ENCODE data around the gene TSSK3. TPM values are rescaled to one million over a fixed set of nuclear protein-coding genes. Genes with fewer than 3 reads are reported as not detected.

Gene TSSK3
- total and polyA plus RNA-seq, 2 experiments from 2014 or later, result not detected

DNA sequence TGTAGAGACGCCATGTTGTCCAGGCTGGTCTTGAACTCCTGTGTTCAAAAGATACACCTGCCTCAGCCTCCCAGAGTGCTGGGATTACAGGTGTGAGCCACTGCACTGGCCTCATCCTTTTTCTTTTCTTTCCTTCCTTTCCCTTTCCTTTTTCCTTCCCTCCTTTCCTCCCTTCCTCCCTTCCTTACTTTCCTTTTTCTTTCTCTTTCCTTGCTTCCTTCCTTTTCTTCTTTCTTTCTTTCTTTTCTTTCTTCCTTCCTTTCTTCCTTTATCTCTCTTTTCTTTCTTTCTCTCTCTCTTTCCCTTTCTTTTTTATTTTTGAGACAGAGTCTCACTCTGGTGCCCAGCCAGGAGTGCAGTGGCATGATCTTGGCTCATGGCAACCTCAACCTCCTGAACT is 5.9 kb upstream of the TSSK3 start (continued):
- no peak for TF ChIP-seq ZNF462 (CRISPR knock-in tag; IDR thresholded peaks at IDR 0.05)
- no peak for TF ChIP-seq EZH2phosphoT487 (IDR thresholded peaks at IDR 0.05; ENCODE audit: unreplicated experiment)
- TF ChIP-seq NANOG (IDR thresholded peaks at IDR 0.05; ENCODE audit: borderline replicate concordance), result no peak
- no peak for TF ChIP-seq EZH2 (IDR thresholded peaks at IDR 0.05; ENCODE audit: low read depth, unreplicated experiment)
- TF ChIP-seq CREB1 (CRISPR knock-in tag; IDR thresholded peaks at IDR 0.05; ENCODE audit: low read depth), result no peak
- TF ChIP-seq STAT1 (IDR thresholded peaks at IDR 0.05; ENCODE audit: unreplicated experiment), result no peak

- Histone ChIP-seq H3K9me2 (ENCODE audit: insufficient read depth) (no peaks in the 10 kb centered on the region), H3K4me2 (no peak overlapping the region), H3K4me1 (ENCODE audit: insufficient read depth) (no peaks in the 10 kb centered on the region; the same call in 1 of the 2 replicates), H3K79me2 (replicated peaks; ENCODE audit: insufficient read depth) (no peaks in the 10 kb centered on the region), H3K27me3 (ENCODE audit: insufficient read depth) (peaks cover 41% of the 10 kb centered on the region), H3F3A (replicated peaks; ENCODE audit: low read depth) (peaks cover 15% of the 10 kb centered on the region; the same call in 1 of the 2 replicates), H4K20me1 (replicated peaks; ENCODE audit: insufficient read depth) (no peaks in the 10 kb centered on the region), H2AFZ (no peak overlapping the region), H3K36me3 (ENCODE audit: insufficient read depth) (no peaks in the 10 kb centered on the region), H3K4me3 (no peak overlapping the region), H3K27ac (ENCODE audit: low read depth) (no peak overlapping the region)
- Mint-ChIP-seq H3K36me3 (ENCODE audit: low read depth) (peaks cover 2% of the 10 kb centered on the region; the same call in 1 of the 3 replicates), H3K4me3 (no peak overlapping the region; the same call in 2 of the 3 replicates), H3K27ac (no peak overlapping the region), H3K4me1 (peaks cover 20% of the 10 kb centered on the region), H3K9me3 (no peaks in the 10 kb centered on the region; the same call in 1 of the 3 replicates), H3K27me3 (ENCODE audit: insufficient read depth, low read depth, poor library complexity) (peaks cover 25% of the 10 kb centered on the region)
- TF ChIP-seq STAT1 (IDR thresholded peaks at IDR 0.05; ENCODE audit: unreplicated experiment), result no peak
- TF ChIP-seq, protein P1, sequence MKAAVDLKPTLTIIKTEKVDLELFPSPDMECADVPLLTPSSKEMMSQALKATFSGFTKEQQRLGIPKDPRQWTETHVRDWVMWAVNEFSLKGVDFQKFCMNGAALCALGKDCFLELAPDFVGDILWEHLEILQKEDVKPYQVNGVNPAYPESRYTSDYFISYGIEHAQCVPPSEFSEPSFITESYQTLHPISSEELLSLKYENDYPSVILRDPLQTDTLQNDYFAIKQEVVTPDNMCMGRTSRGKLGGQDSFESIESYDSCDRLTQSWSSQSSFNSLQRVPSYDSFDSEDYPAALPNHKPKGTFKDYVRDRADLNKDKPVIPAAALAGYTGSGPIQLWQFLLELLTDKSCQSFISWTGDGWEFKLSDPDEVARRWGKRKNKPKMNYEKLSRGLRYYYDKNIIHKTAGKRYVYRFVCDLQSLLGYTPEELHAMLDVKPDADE (IDR thresholded peaks at IDR 0.05), result no peak
- ATAC-seq (no peak), DNase-seq (ENCODE audit: low spot score) (no peak)
These were observed 4.7 kb upstream of the TSSK3 start for GRCh38 chr1:32357614-32358013.
